SK-N-SH (cell line): ENCODE data around the gene ITIH5. TPM values are rescaled to one million over a fixed set of nuclear protein-coding genes. Genes with fewer than 3 reads are reported as not detected.

Experiments
- CTCF ChIA-PET: fragments of 300-600, 350-600 bp; formaldehyde crosslinking; extraction: SDS; loops from one replicate; lab custom pipeline; 2021; lab: Yijun Ruan, JAX
- POLR2A ChIA-PET: fragments of 350-600 bp; sonication (Branson Sonifier 250); formaldehyde crosslinking; extraction: SDS; loops from one replicate; lab custom pipeline; 2020; ENCODE audit warnings: antibody characterized with exemption, inconsistent platforms; lab: Yijun Ruan, JAX
- DNase-seq: peaks from one replicate; pipeline ENCODE4 v3.0.0; 2012
- H2AFZ ChIP-seq: fragments of 200-600 bp; sonication (generic); 2 replicates; pipeline ENCODE4 v1.8.1; 2016; ENCODE audit warnings: antibody characterized with exemption, mild to moderate bottlenecking, low read depth
- H3F3A ChIP-seq: fragments of 200-600 bp; sonication (generic); replicated peaks from 2 replicates; pipeline ENCODE3; 2016; ENCODE audit warnings: antibody characterized with exemption, mild to moderate bottlenecking; ENCODE audit not compliant: insufficient read depth
- H3K27ac ChIP-seq, 2 experiments: fragments of 200-500 bp in 1 of 2; fragments of 200-600 bp in 1 of 2; sonication (Bioruptor generic) in 1 of 2; sonication (generic), shearing (Covaris generic) in 1 of 2; 2 replicates each; pipeline versions ENCODE4 v1.5.1 to v1.6.1; 2014 to 2016; ENCODE audit warnings: low read depth in 2 of 2, inconsistent platforms in 1 of 2, low read length in 1 of 2, mild to moderate bottlenecking in 1 of 2, mixed read lengths in 1 of 2
- H3K27me3 ChIP-seq: fragments of 200-600 bp; sonication (generic), shearing (Covaris generic); 2 replicates; pipeline ENCODE4 v1.6.1; 2016; ENCODE audit warnings: mixed run types; ENCODE audit not compliant: insufficient read depth
- H3K36me3 ChIP-seq, 2 experiments: fragments of 200-500 bp in 1 of 2; fragments of 200-600 bp in 1 of 2; sonication (Bioruptor generic) in 1 of 2; sonication (generic) in 1 of 2; replicated peaks in 1 of 2; 2 replicates each; pipeline versions ENCODE3 to v1.5.1; 2014 to 2016; ENCODE audit warnings: low read length in 1 of 2, mild to moderate bottlenecking in 1 of 2; ENCODE audit not compliant: insufficient read depth in 2 of 2, control insufficient read depth in 1 of 2
- H3K4me1 ChIP-seq, 2 experiments: fragments of 200-500 bp in 1 of 2; fragments of 200-600 bp in 1 of 2; sonication (Bioruptor generic) in 1 of 2; sonication (generic), shearing (Covaris generic) in 1 of 2; 2 replicates each; pipeline versions ENCODE4 v1.5.1 to v1.6.1; 2014 to 2016; ENCODE audit warnings: low read depth in 1 of 2, low read length in 1 of 2, mixed run types in 1 of 2; ENCODE audit not compliant: insufficient read depth in 2 of 2, control insufficient read depth in 1 of 2
- H3K4me2 ChIP-seq: fragments of 200-600 bp; sonication (generic), shearing (Covaris generic); 2 replicates; pipeline ENCODE4 v1.6.1; 2017; ENCODE audit warnings: mixed run types
- H3K4me3 ChIP-seq, 2 experiments: fragments of 200-500 bp in 1 of 2; fragments of 200-600 bp in 1 of 2; sonication (Bioruptor generic) in 1 of 2; sonication (generic), shearing (Covaris generic) in 1 of 2; 2 replicates each; pipeline versions ENCODE4 v1.5.1 to v1.8.1; 2014 to 2016; ENCODE audit warnings: low read depth in 2 of 2, inconsistent platforms in 1 of 2, low read length in 1 of 2, mild to moderate bottlenecking in 1 of 2, mixed read lengths in 1 of 2, moderate library complexity in 1 of 2
- H3K79me2 ChIP-seq: fragments of 200-600 bp; sonication (generic); 2 replicates; pipeline ENCODE4 v1.8.1; 2017; ENCODE audit warnings: mild to moderate bottlenecking; ENCODE audit not compliant: insufficient read depth
- H3K9ac ChIP-seq: fragments of 200-600 bp; sonication (generic); 2 replicates; pipeline ENCODE4 v1.6.1; 2017; ENCODE audit warnings: mixed run types
- H3K9me2 ChIP-seq: fragments of 200-600 bp; sonication (generic); 2 replicates; pipeline ENCODE4 v1.6.1; 2017; ENCODE audit warnings: mixed run types
- H3K9me3 ChIP-seq: fragments of 200-600 bp; sonication (generic); 2 replicates; pipeline ENCODE4 v1.6.1; 2017; ENCODE audit warnings: mixed run types, mild to moderate bottlenecking, moderate library complexity
- H4K20me1 ChIP-seq: fragments of 200-600 bp; sonication (generic); 2 replicates; pipeline ENCODE4 v1.6.1; 2017; ENCODE audit warnings: mild to moderate bottlenecking, mixed run types; ENCODE audit not compliant: insufficient read depth
- CTCF ChIP-seq: fragments of 200-600 bp; sonication (generic); IDR thresholded peaks from 2 replicates; pipeline ENCODE4 v1.6.1; 2017; ENCODE audit warnings: antibody characterized with exemption, mild to moderate bottlenecking, moderate library complexity
- EP300 ChIP-seq, 2 experiments: IDR thresholded peaks; 2 replicates each; pipeline versions ENCODE4 v1.4.0 to v1.6.1; 2012; ENCODE audit warnings: borderline replicate concordance in 1 of 2, low read depth in 1 of 2, low read length in 1 of 2
- MEF2A ChIP-seq: IDR thresholded peaks from 2 replicates; pipeline ENCODE4 v1.4.0; 2012; ENCODE audit warnings: low read depth, borderline replicate concordance
- MXI1 ChIP-seq: IDR thresholded peaks from 2 replicates; pipeline ENCODE4 v1.6.1; 2012; ENCODE audit warnings: mild to moderate bottlenecking, low read depth, low read length, improper control_type of control experiment
- NRF1 ChIP-seq: IDR thresholded peaks from 2 replicates; pipeline ENCODE4 v1.6.1; 2012; ENCODE audit warnings: low read depth, mild to moderate bottlenecking, low read length
- POLR2AphosphoS5 ChIP-seq: IDR thresholded peaks from 2 replicates; pipeline ENCODE4 v1.6.1; 2012; ENCODE audit warnings: low read depth, low read length
- RAD21 ChIP-seq: IDR thresholded peaks from 2 replicates; pipeline ENCODE4 v1.6.1; 2012; ENCODE audit warnings: mild to moderate bottlenecking, low read length
- SMC3 ChIP-seq: IDR thresholded peaks from 2 replicates; pipeline ENCODE4 v1.6.1; 2012; ENCODE audit warnings: low read depth, low read length, improper control_type of control experiment
- TAF1 ChIP-seq: IDR thresholded peaks from 2 replicates; pipeline ENCODE4 v1.6.1; 2012; ENCODE audit warnings: low read depth, mild to moderate bottlenecking, low read length, moderate library complexity, borderline replicate concordance
- TEAD4 ChIP-seq: IDR thresholded peaks from 2 replicates; pipeline ENCODE4 v1.4.0; 2012; ENCODE audit warnings: mild to moderate bottlenecking, borderline replicate concordance; ENCODE audit not compliant: insufficient read depth
- YY1 ChIP-seq: IDR thresholded peaks from 2 replicates; pipeline ENCODE4 v1.4.0; 2012; ENCODE audit warnings: low read depth, mild to moderate bottlenecking
- ZBTB33 ChIP-seq: IDR thresholded peaks from 2 replicates; pipeline ENCODE4 v1.4.0; 2012; ENCODE audit warnings: low read depth, borderline replicate concordance
- WGBS: methylation state at CpG from one replicate; pipeline ENCODE4 v1.1.6; 2017; ENCODE audit warnings: low lambda C conversion rate; 5-methylcytosine and 5-hydroxymethylcytosine counted together
- polyA plus RNA-seq, 3 experiments: library from polyadenylated mRNA; depleted of rRNA; stranded (reverse); fragments of >200 nt; gene quantifications; 2 replicates each; pipeline ENCODE4 v1.2.3, GENCODE V29; 2012
- TF ChIP-seq, protein P1 (sequence below): fragments of 150-350 bp; IDR thresholded peaks from 2 replicates; pipeline ENCODE4 v1.6.1; 2016; ENCODE audit warnings: mild to moderate bottlenecking, low read depth, low read length
- TF ChIP-seq, protein P2 (sequence below): IDR thresholded peaks from 2 replicates; pipeline ENCODE4; 2012
- TF ChIP-seq, protein P3 (sequence below): IDR thresholded peaks from 2 replicates; pipeline ENCODE4 v1.4.0; 2012; ENCODE audit warnings: low read depth

Gene ITIH5
- polyA plus RNA-seq, 1 of the 3 experiments (the other 2 are of a cell fraction): 0.07 TPM

- H3K9me2 ChIP-seq: no peaks in the 10 kb centered on the region
- no peak overlapping the region for H2AFZ ChIP-seq
- no peaks in the 10 kb centered on the region for H3F3A ChIP-seq
- H4K20me1 ChIP-seq: no peaks in the 10 kb centered on the region
- no peak for DNase-seq
- H3K9ac ChIP-seq: no peak overlapping the region
- H3K4me3 ChIP-seq: no peak overlapping the region
- no peaks in the 10 kb centered on the region for H3K27me3 ChIP-seq
- H3K9me3 ChIP-seq: no peaks in the 10 kb centered on the region
- no peak overlapping the region for H3K4me2 ChIP-seq
- ChIA-PET CTCF (interaction anchor here (0.8 to 1.3 kb wide), 3 partner anchors 11 to 51 kb away, joined by 3 to 4 read pairs (median 3); no protein-coding TSS in a partner anchor), POLR2A (no interaction called here)
- no peak for TF ChIP-seq MEF2A
- no peak for TF ChIP-seq CTCF
- H3K36me3 ChIP-seq: no peaks in the 10 kb centered on the region
- H3K79me2 ChIP-seq: no peaks in the 10 kb centered on the region
- H3K27ac ChIP-seq: no peak overlapping the region
- 68% methylated on average over 7 of the region's 7 CpGs for WGBS
- H3K4me1 ChIP-seq: no peaks in the 10 kb centered on the region
Measured at GRCh38 chr10:7635408-7636125, 31.2 kb downstream of the ITIH5 start.

DNA sequence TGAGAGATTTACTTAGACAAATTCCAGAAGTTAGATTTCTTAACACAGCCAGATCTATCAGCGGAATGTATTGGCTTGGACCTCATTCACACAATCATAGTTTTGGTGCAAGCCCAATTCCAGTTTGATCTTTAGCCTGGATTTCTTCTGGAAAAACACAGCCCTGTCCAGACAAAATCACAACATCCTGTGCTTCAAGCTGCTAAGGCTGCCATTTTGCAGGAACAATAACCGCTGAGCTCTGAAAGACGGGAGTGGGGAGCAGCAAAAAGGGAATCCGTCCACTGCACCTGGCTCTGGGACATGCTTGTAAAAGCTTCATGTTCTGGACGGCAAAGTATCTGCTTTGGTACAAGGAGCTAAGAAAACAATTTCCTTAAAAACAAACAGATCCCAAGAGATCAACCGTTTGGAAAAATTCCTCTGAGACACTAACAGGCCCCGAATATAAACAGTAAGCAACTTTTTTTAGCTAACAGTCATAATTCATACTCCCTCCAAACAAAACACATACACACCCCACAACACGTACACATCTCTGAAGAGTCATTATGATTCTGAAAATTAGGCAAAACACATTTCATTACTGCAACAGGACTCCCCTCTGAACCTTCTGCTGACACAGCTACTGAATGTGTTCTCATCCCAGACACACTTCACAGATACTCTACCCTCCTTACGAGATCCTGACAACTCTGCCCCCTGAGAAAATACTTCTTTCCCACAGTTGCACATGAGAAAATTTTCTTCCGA is 32.4 kb downstream of the ITIH5 start:
- no peaks in the 10 kb centered on the region for H3K4me1 ChIP-seq
- TF ChIP-seq TEAD4 (no peak), MEF2A (no peak), TAF1 (no peak), POLR2AphosphoS5 (no peak), ZBTB33 (no peak), YY1 (no peak), NRF1 (no peak), MXI1 (no peak), RAD21 (no peak), SMC3 (no peak), EP300 (IDR thresholded peaks at IDR 0.05; ENCODE audit: borderline replicate concordance in 1 of 2, low read depth in 1 of 2, low read length in 1 of 2) (no peak)
- TF ChIP-seq, protein P1, sequence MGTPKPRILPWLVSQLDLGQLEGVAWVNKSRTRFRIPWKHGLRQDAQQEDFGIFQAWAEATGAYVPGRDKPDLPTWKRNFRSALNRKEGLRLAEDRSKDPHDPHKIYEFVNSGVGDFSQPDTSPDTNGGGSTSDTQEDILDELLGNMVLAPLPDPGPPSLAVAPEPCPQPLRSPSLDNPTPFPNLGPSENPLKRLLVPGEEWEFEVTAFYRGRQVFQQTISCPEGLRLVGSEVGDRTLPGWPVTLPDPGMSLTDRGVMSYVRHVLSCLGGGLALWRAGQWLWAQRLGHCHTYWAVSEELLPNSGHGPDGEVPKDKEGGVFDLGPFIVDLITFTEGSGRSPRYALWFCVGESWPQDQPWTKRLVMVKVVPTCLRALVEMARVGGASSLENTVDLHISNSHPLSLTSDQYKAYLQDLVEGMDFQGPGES: no peak
- TF ChIP-seq, protein P2, sequence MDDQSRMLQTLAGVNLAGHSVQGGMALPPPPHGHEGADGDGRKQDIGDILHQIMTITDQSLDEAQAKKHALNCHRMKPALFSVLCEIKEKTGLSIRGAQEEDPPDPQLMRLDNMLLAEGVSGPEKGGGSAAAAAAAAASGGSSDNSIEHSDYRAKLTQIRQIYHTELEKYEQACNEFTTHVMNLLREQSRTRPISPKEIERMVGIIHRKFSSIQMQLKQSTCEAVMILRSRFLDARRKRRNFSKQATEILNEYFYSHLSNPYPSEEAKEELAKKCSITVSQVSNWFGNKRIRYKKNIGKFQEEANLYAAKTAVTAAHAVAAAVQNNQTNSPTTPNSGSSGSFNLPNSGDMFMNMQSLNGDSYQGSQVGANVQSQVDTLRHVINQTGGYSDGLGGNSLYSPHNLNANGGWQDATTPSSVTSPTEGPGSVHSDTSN: no peak
- TF ChIP-seq, protein P3, sequence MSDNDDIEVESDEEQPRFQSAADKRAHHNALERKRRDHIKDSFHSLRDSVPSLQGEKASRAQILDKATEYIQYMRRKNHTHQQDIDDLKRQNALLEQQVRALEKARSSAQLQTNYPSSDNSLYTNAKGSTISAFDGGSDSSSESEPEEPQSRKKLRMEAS: no peak
- peaks cover 5% of the 10 kb centered on the region for H3F3A ChIP-seq
- 41% methylated on average over 10 of the region's 10 CpGs for WGBS
- no peaks in the 10 kb centered on the region for H3K79me2 ChIP-seq
- no peaks in the 10 kb centered on the region for H3K36me3 ChIP-seq
- H3K9me3 ChIP-seq: no peaks in the 10 kb centered on the region
- no peaks in the 10 kb centered on the region for H3K27me3 ChIP-seq
- POLR2A ChIA-PET: no interaction called here
- no peak overlapping the region for H3K4me2 ChIP-seq
- H3K4me3 ChIP-seq: no peak overlapping the region
- no peak for DNase-seq
- H2AFZ ChIP-seq: no peak overlapping the region
- CTCF ChIA-PET: interaction anchor here (0.7 to 1.0 kb wide), 2 partner anchors 109 to 1709 kb away, joined by 3 to 4 read pairs; no protein-coding TSS in a partner anchor
- no peaks in the 10 kb centered on the region for H3K9me2 ChIP-seq
- H4K20me1 ChIP-seq: no peaks in the 10 kb centered on the region
- H3K27ac ChIP-seq: no peak overlapping the region
- no peak overlapping the region for H3K9ac ChIP-seq
